NCI-H2107 treated with DMSO at 0.1 percent for 48 hours (cell line): Measurements from ENCODE around the gene TCERG1L.
"Not testable (repeated sequence)": the region's sequence is repeated elsewhere in the genome, so short reads cannot be mapped to it uniquely, and the experiment has no call there.

Experiments
- DNase-seq: peaks from one replicate; lab custom pipeline; 2025; ENCODE audit not compliant: unreplicated experiment; lab: John Stamatoyannopoulos, UW

Gene TCERG1L

GRCh38 chr10:131090761-131091661, 220.5 kb downstream of the TCERG1L start:
- DNase-seq: peak; percentile 70

GRCh38 chr10:131089861-131090260, 221.7 kb downstream of the TCERG1L start:
- DNase-seq: no peak

GRCh38 chr10:131089150-131089549, 222.4 kb downstream of the TCERG1L start:
- no peak for DNase-seq

GRCh38 chr10:131088619-131089018, 222.9 kb downstream of the TCERG1L start:
- no peak for DNase-seq

GRCh38 chr10:131087464-131088215, 223.9 kb downstream of the TCERG1L start:
- no peak for DNase-seq

GRCh38 chr10:131086511-131086910, 225.0 kb downstream of the TCERG1L start:
- no peak for DNase-seq

- no peak for DNase-seq
Measured at GRCh38 chr10:131086094-131086493, 225.4 kb downstream of the TCERG1L start.

- no peak for DNase-seq
Measured at GRCh38 chr10:131085091-131085860, 226.2 kb downstream of the TCERG1L start.

GRCh38 chr10:131084791-131085090, 226.8 kb downstream of the TCERG1L start:
- no peak for DNase-seq

GRCh38 chr10:131083915-131084790, 227.4 kb downstream of the TCERG1L start:
- no peak for DNase-seq

- no peak for DNase-seq
Measured at GRCh38 chr10:131082991-131083481, 228.5 kb downstream of the TCERG1L start.

GRCh38 chr10:131082201-131082850, 229.2 kb downstream of the TCERG1L start:
- DNase-seq: no peak

- no peak for DNase-seq
Measured at GRCh38 chr10:131081786-131082185, 229.7 kb downstream of the TCERG1L start.

GRCh38 chr10:131081376-131081775, 230.1 kb downstream of the TCERG1L start:
- DNase-seq: no peak

GRCh38 chr10:131080571-131080970, 230.9 kb downstream of the TCERG1L start:
- DNase-seq: no peak

GRCh38 chr10:131079314-131079713, 232.2 kb downstream of the TCERG1L start:
- no peak for DNase-seq

GRCh38 chr10:131078882-131079280, 232.6 kb downstream of the TCERG1L start:
- not testable (repeated sequence) for DNase-seq

GRCh38 chr10:131078131-131078881, 233.2 kb downstream of the TCERG1L start:
- no peak for DNase-seq

GRCh38 chr10:131077724-131078123, 233.8 kb downstream of the TCERG1L start:
- DNase-seq: no peak
